MM.1S (cell line): ENCODE data around the gene UCP1.
A peak's percentile ranks its signal among the peaks of the same experiment; 100 is the strongest.

Experiments used
- DNase-seq: peaks from one replicate; pipeline ENCODE4 v3.0.0-alpha.2; 2015
- H2AFZ ChIP-seq: fragments of 300-600 bp; sonication (generic); 2 replicates; pipeline ENCODE4 v1.6.0; 2016; ENCODE audit warnings: antibody characterized with exemption, low read length
- H3F3A ChIP-seq: fragments of 300-600 bp; sonication (generic); 2 replicates; pipeline ENCODE4 v1.6.1; 2016; ENCODE audit warnings: mild to moderate bottlenecking, antibody characterized with exemption, low read length, moderate library complexity, mixed read lengths; ENCODE audit not compliant: insufficient read depth
- H3K27ac ChIP-seq: fragments of 300-600 bp; sonication (generic); 2 replicates; pipeline ENCODE4 v1.5.1; 2016; ENCODE audit warnings: mild to moderate bottlenecking, low read length
- H3K27me3 ChIP-seq: fragments of 300-600 bp; sonication (generic); replicated peaks from 2 replicates; pipeline ENCODE4 v1.6.0; 2016; ENCODE audit warnings: low read length; ENCODE audit not compliant: insufficient read depth
- H3K36me3 ChIP-seq: fragments of 300-600 bp; sonication (generic); replicated peaks from 2 replicates; pipeline ENCODE4 v1.6.1; 2016; ENCODE audit warnings: mild to moderate bottlenecking, low read length, mixed read lengths; ENCODE audit not compliant: insufficient read depth
- H3K4me1 ChIP-seq: fragments of 300-600 bp; sonication (generic); 2 replicates; pipeline ENCODE4 v1.6.1; 2016; ENCODE audit warnings: low read length, mixed read lengths
- H3K4me2 ChIP-seq: fragments of 300-600 bp; sonication (generic); 2 replicates; pipeline ENCODE4 v1.6.0; 2016; ENCODE audit warnings: low read depth, low read length
- H3K4me3 ChIP-seq: fragments of 300-600 bp; sonication (generic); 2 replicates; pipeline ENCODE4 v1.5.1; 2016; ENCODE audit warnings: low read length, mixed read lengths
- H3K79me2 ChIP-seq: fragments of 300-600 bp; sonication (generic); 2 replicates; pipeline ENCODE4 v1.6.1; 2016; ENCODE audit warnings: mixed run types, low read length, mixed read lengths
- H3K9ac ChIP-seq: fragments of 300-600 bp; sonication (generic); 2 replicates; pipeline ENCODE4 v1.6.1; 2016; ENCODE audit warnings: low read length, mixed read lengths
- H3K9me2 ChIP-seq: fragments of 300-600 bp; sonication (generic); replicated peaks from 2 replicates; pipeline ENCODE4 v1.6.1; 2016; ENCODE audit warnings: mild to moderate bottlenecking, low read length, mixed read lengths; ENCODE audit not compliant: insufficient read depth
- H3K9me3 ChIP-seq: fragments of 300-600 bp; sonication (generic); replicated peaks from 2 replicates; pipeline ENCODE4 v1.6.1; 2016; ENCODE audit warnings: mild to moderate bottlenecking, low read length, mixed read lengths; ENCODE audit not compliant: insufficient read depth
- H4K20me1 ChIP-seq: fragments of 300-600 bp; sonication (generic); 2 replicates; pipeline ENCODE4 v1.6.1; 2016; ENCODE audit warnings: mild to moderate bottlenecking, low read length, moderate library complexity, mixed read lengths; ENCODE audit not compliant: insufficient read depth
- EZH2 ChIP-seq: fragments of 300-600 bp; sonication (generic); optimal IDR thresholded peaks from 2 replicates; pipeline ENCODE3; 2017; ENCODE audit warnings: low read depth, mild to moderate bottlenecking, antibody characterized with exemption, low read length, mixed read lengths
- EZH2phosphoT487 ChIP-seq: fragments of 300-600 bp; sonication (generic); IDR thresholded peaks from 2 replicates; pipeline ENCODE4 v1.6.1; 2018; ENCODE audit warnings: antibody characterized with exemption, low read length
- TF ChIP-seq, protein P1 (sequence below): fragments of 300-600 bp; sonication (generic); IDR thresholded peaks from 2 replicates; pipeline ENCODE4 v1.5.1; 2016; ENCODE audit warnings: antibody characterized with exemption, low read length, mixed read lengths

UCP1 gene

DNA sequence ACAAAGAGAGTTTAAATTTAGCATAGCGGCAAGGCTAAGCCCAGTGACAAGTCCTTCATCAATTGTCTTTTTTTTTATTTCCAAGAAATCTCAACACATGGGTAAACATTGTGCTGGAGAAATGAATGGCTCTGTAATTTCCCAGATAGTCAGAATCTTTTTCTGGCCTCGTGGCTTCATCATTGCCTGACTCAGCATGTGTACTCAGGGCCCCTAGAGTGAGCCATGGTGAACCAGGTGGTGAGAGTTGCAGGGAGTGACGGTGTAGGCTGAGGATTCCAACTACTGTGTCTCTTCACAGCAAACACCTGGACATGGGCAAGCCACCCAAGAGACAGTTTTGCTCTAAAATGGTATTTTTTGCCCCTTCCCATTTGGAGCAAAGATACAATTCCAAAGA lies 43.1 kb upstream of the UCP1 start:
- H3F3A ChIP-seq = no peaks in the 10 kb centered on the region
- H3K9me3 ChIP-seq = no peaks in the 10 kb centered on the region
- no peak overlapping the region for H3K4me3 ChIP-seq
- H3K9ac ChIP-seq = no peak overlapping the region
- no peaks in the 10 kb centered on the region for H3K36me3 ChIP-seq
- peaks cover 10% of the 10 kb centered on the region; the same call in 1 of the 2 replicates for H3K4me1 ChIP-seq
- DNase-seq = peak; percentile 33
- H3K9me2 ChIP-seq = no peaks in the 10 kb centered on the region
- TF ChIP-seq, protein P1, sequence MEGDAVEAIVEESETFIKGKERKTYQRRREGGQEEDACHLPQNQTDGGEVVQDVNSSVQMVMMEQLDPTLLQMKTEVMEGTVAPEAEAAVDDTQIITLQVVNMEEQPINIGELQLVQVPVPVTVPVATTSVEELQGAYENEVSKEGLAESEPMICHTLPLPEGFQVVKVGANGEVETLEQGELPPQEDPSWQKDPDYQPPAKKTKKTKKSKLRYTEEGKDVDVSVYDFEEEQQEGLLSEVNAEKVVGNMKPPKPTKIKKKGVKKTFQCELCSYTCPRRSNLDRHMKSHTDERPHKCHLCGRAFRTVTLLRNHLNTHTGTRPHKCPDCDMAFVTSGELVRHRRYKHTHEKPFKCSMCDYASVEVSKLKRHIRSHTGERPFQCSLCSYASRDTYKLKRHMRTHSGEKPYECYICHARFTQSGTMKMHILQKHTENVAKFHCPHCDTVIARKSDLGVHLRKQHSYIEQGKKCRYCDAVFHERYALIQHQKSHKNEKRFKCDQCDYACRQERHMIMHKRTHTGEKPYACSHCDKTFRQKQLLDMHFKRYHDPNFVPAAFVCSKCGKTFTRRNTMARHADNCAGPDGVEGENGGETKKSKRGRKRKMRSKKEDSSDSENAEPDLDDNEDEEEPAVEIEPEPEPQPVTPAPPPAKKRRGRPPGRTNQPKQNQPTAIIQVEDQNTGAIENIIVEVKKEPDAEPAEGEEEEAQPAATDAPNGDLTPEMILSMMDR = no peak
- TF ChIP-seq EZH2 (no peak), EZH2phosphoT487 (no peak)
- no peak overlapping the region for H3K4me2 ChIP-seq
- no peaks in the 10 kb centered on the region for H3K79me2 ChIP-seq
- H3K27ac ChIP-seq = no peak overlapping the region
- no peaks in the 10 kb centered on the region for H3K27me3 ChIP-seq
- H2AFZ ChIP-seq = no peak overlapping the region
- H4K20me1 ChIP-seq = no peaks in the 10 kb centered on the region

DNA sequence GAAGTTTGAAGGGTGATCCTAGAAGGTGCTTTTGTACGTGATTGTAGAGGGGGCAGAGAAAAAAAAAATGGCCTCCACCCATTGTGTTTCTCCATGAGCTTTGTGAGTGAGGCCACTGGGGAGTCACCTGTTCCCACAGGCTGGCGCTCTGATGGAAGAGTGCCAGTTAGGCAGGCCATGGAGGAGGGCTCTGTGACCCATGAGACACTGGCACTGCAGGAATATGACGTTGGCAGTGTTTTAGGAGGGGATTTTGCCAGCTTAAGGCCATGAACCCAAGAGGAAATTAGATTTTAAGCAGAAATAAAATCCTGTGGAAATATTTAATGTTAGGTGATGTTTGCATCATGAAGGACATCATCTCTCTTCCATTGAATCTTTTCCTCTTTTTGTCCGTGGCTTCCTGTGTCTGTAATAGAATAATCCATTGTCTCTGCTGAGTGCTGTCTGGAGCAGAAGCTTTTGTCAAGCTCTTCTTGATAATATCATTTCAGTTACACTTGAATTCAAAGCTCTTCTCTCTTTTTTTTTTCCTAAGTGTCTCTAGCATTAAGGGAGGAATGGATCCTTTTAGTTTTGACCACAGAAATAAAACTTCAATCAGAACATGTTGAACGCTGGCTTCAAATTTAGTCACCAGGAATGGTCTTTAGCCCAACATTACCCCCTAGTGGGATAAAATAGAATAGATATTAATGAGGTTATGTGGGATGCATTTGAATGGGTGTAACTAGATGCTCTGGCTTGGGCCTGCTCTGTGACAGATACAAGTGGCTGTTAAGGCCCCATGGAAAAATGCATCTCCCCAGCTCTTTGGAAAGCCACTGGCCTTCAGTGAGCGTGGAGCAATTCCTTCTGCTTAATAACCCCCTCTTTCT lies 41.0 kb upstream of the UCP1 start:
- Histone ChIP-seq H3F3A (no peaks in the 10 kb centered on the region), H3K27ac (no peak overlapping the region), H3K9me3 (no peaks in the 10 kb centered on the region), H3K9ac (no peak overlapping the region), H3K79me2 (no peaks in the 10 kb centered on the region), H3K27me3 (no peaks in the 10 kb centered on the region), H4K20me1 (no peaks in the 10 kb centered on the region), H3K4me3 (no peak overlapping the region), H3K9me2 (no peaks in the 10 kb centered on the region), H3K4me1 (peaks cover 6% of the 10 kb centered on the region; the same call in 1 of the 2 replicates), H3K36me3 (no peaks in the 10 kb centered on the region), H2AFZ (no peak overlapping the region), H3K4me2 (no peak overlapping the region)
- peak; percentile 63 for DNase-seq
- TF ChIP-seq, protein P1 = peak; percentile 57
- TF ChIP-seq EZH2 = no peak

DNA sequence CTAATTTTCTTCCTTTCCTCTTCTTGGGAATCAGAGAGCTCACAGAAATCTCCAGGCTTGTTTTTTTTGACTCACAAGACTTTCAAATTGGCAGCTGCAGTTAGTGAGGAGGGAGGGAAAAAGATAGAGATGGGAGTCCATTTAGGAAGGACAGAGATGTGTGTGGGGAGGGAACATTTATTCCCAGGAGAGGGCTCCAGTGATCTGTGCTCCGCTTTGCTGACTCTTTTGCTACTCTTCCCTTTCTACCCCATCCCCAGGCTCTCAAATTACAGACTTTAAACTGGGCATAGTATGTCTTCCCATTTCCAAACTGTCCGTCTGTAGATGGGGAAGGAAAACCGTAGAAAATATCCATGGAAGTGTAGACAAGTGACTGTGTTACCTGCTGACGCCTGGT lies 39.1 kb upstream of the UCP1 start:
- Histone ChIP-seq H3K9me2 (no peaks in the 10 kb centered on the region), H3K4me3 (no peak overlapping the region), H3K27me3 (no peaks in the 10 kb centered on the region), H3K27ac (no peak overlapping the region), H3K4me1 (peaks cover 6% of the 10 kb centered on the region; the same call in 1 of the 2 replicates), H3K4me2 (no peak overlapping the region), H4K20me1 (no peaks in the 10 kb centered on the region), H3K9ac (no peak overlapping the region), H3K9me3 (no peaks in the 10 kb centered on the region), H3K79me2 (no peaks in the 10 kb centered on the region), H3K36me3 (no peaks in the 10 kb centered on the region), H3F3A (no peaks in the 10 kb centered on the region), H2AFZ (no peak overlapping the region)
- TF ChIP-seq EZH2phosphoT487 = no peak
- TF ChIP-seq, protein P1 = no peak
- TF ChIP-seq EZH2 = no peak
- no peak for DNase-seq
